Dendritic cell treated with granulocyte-macrophage colony-stimulating factor and Interleukin-4, amounts not matched to agents 40 ng/mL and 50 ng/mL, for 4 days (primary cell): Measurements from ENCODE around the gene TEX2.
A peak's percentile ranks its signal among the peaks of the same experiment; 100 is the strongest.

Experiments used
- H3K27ac Mint-ChIP-seq: one replicate; pipeline ENCODE4 v1.8.0; 2022; ENCODE audit warnings: mild to moderate bottlenecking, mixed read lengths
- H3K27me3 Mint-ChIP-seq: one replicate; pipeline ENCODE4 v1.8.0; 2022; ENCODE audit warnings: mild to moderate bottlenecking, mixed read lengths
- H3K36me3 Mint-ChIP-seq: one replicate; pipeline ENCODE4 v1.8.0; 2022; ENCODE audit warnings: low read depth, mixed read lengths
- H3K4me1 Mint-ChIP-seq: one replicate; pipeline ENCODE4 v1.8.0; 2022; ENCODE audit warnings: low read depth, mixed read lengths
- H3K4me3 Mint-ChIP-seq: one replicate; pipeline ENCODE4 v1.8.0; 2022; ENCODE audit warnings: mild to moderate bottlenecking, moderate library complexity, mixed read lengths
- H3K9me3 Mint-ChIP-seq: one replicate; pipeline ENCODE4 v1.8.0; 2022; ENCODE audit warnings: mixed read lengths
- intact Hi-C: fragments of 100-400 bp; cut with micrococcal nuclease; formaldehyde crosslinking; loops from one replicate; pipeline ENCODE4 v1.15.0; 2022

TEX2 gene, protein sequence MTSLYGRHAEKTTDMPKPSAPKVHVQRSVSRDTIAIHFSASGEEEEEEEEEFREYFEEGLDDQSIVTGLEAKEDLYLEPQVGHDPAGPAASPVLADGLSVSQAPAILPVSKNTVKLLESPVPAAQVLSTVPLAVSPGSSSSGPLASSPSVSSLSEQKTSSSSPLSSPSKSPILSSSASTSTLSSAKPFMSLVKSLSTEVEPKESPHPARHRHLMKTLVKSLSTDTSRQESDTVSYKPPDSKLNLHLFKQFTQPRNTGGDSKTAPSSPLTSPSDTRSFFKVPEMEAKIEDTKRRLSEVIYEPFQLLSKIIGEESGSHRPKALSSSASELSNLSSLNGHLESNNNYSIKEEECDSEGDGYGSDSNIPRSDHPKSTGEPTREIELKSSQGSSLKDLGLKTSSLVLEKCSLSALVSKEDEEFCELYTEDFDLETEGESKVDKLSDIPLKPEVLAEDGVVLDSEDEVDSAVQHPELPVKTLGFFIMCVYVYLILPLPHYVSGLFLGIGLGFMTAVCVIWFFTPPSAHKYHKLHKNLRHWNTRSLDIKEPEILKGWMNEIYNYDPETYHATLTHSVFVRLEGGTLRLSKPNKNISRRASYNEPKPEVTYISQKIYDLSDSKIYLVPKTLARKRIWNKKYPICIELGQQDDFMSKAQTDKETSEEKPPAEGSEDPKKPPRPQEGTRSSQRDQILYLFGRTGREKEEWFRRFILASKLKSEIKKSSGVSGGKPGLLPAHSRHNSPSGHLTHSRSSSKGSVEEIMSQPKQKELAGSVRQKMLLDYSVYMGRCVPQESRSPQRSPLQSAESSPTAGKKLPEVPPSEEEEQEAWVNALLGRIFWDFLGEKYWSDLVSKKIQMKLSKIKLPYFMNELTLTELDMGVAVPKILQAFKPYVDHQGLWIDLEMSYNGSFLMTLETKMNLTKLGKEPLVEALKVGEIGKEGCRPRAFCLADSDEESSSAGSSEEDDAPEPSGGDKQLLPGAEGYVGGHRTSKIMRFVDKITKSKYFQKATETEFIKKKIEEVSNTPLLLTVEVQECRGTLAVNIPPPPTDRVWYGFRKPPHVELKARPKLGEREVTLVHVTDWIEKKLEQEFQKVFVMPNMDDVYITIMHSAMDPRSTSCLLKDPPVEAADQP

DNA sequence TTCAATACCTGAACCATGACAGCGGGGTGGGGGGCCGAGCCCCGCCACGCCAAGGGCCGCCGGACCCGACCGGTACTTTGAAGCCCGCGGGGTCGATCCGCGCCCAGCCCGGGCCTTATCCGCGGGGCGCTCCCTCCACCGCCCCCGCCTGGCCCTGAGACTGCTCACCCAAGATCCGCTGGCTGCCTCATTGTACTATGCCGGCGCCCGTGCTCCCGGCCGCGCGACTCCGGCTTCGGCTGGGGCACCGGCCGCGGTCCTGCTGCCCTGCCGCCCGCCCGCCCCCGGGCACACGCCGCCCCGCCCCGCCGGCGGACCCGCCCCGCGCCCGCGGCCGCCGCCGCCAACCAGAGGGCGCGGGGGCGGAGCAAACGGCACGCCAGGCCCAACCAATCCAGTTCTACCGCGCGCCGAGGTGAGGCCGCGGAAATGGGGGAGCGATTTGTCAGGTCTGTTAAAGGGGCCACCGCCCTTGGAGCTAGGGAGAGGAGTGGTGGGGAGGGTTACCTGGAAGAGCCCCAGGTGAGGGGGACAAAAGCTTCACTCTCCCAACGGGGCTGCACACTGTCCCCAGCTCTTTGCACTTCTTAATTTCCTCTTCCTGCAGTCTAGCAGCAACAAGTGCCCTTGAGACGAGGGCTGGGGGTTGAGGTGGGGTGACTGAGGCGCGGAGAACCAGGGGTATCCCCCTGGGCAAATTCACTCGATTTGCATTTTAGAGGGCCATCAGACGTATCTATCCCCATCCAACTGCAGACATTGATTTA, at the start of gene TEX2:
TSS of gene TEX2 (minus strand) at position 261 of the 767 bp plus-strand sequence. CDS start 49,043 bp downstream, outside the sequence.
- peaks cover 43% of the 10 kb centered on the region for H3K4me1 Mint-ChIP-seq
- H3K27me3 Mint-ChIP-seq = no peaks in the 10 kb centered on the region

DNA sequence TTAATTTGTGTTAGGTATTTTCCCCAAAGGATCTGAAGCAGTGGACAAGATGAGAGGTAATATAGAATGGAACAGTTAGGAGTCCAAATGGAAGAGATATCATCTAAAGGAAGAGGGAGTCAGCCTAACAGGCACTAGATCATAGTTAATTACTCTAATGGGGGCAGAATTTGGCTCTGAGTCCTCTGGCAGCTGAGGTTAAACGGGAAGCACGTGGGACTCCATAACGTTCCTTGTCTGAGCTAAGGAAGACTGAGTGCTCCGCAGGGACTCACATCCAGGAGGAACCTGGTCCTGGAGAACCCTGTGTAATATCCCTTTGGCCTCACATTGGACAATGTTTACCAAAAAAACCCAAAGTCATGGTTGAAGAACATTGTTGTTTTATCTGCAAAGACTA, 46.6 kb upstream of the TEX2 start:
- Mint-ChIP-seq H3K4me3 (no peak overlapping the region), H3K9me3 (no peaks in the 10 kb centered on the region), H3K36me3 (no peaks in the 10 kb centered on the region), H3K4me1 (peaks cover 4% of the 10 kb centered on the region), H3K27me3 (no peaks in the 10 kb centered on the region), H3K27ac (no peak overlapping the region)
- intact Hi-C loops = no loop called here

More for the DNA sequence above, at the start of gene TEX2:
- intact Hi-C loops = loop anchor here (5.0 kb wide), 1 partner anchor 116 kb away; no protein-coding TSS in a partner anchor
- Mint-ChIP-seq H3K4me3 (peak within 1 kb of the TSS; percentile 96), H3K36me3 (peaks cover 10% of the 10 kb centered on the region), H3K27ac (peak within 1 kb of the TSS; percentile 87), H3K9me3 (no peaks in the 10 kb centered on the region)

DNA sequence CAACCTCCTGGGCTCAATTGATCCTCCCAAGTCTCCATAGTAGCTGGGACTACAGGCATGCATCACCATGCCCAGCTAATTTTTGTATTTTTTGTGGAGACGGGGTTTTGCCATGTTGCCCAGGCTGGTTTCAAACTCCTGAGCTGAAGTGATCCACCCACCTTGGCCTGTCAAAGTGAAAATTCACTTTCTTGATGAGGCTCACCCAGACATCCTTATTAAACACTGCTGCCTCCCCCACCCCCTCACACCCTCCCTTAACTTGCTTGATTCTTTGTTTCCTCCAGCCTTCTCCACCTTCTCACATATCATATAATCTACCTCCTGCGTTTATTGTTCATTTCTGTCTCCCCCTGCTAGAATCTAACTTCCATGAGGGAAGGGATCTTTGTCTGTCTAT, 46.0 kb upstream of the TEX2 start:
- intact Hi-C loops = no loop called here
- Mint-ChIP-seq H3K27ac (no peak overlapping the region), H3K4me3 (no peak overlapping the region), H3K9me3 (no peaks in the 10 kb centered on the region), H3K27me3 (no peaks in the 10 kb centered on the region), H3K4me1 (peaks cover 4% of the 10 kb centered on the region), H3K36me3 (no peaks in the 10 kb centered on the region)

DNA sequence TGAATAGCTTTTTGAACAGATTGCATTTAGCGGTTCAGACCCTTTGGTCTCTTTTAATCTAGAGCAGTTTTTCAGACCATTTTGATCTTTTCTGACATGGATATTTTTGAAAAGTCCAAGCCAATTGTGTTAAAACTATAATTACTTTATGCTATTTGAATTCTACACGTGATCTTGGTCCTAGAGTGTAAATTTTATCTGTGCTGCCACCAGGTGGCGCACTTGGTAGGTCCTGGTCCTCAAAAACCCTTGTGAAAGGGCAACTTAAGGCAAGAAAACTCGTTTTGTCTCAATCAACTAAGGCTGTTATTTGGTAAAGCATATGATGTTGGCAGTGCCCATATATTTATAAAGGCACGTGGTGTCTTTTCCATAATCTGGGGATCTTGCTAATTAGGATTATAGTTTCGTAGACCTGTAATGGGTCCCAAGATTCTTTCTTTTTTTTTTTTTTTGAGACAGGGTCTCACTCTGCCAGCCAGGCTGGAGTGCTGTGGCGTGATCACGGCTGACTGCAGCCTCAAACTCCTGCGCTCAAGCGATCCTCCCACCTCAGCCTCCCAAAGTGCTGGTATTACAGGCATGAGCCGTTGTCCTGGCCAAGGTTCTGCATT, 43.9 kb upstream of the TEX2 start:
- Mint-ChIP-seq H3K36me3 (no peaks in the 10 kb centered on the region), H3K4me1 (peaks cover 17% of the 10 kb centered on the region), H3K27ac (no peak overlapping the region), H3K9me3 (no peaks in the 10 kb centered on the region), H3K4me3 (no peak overlapping the region), H3K27me3 (no peaks in the 10 kb centered on the region)
- intact Hi-C loops = loop anchor here (1.0 kb wide), 1 partner anchor 111 kb away; no protein-coding TSS in a partner anchor

DNA sequence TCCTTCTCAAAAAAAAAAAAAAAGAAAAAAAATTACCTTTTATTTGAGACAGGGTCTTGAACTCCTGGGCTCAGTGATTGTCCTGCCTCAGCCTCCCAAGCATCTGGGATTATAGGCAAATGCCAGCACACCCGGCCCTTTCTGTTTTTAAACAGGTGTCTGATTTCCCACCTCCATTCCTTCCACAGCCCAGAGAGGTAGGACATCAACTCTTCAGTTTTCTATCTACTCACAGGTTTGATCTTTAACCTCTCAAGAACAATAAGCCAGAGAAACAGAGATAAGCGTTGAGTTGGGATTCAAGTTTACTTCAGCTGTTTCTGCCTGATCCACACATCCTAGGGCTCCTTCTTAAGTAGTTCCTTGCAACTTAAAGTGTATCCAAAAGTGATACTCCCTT, 41.5 kb upstream of the TEX2 start:
- Mint-ChIP-seq H3K4me1 (peaks cover 17% of the 10 kb centered on the region), H3K27me3 (peaks cover 1% of the 10 kb centered on the region), H3K27ac (no peak overlapping the region), H3K4me3 (no peak overlapping the region), H3K36me3 (no peaks in the 10 kb centered on the region), H3K9me3 (no peaks in the 10 kb centered on the region)
- intact Hi-C loops = no loop called here

DNA sequence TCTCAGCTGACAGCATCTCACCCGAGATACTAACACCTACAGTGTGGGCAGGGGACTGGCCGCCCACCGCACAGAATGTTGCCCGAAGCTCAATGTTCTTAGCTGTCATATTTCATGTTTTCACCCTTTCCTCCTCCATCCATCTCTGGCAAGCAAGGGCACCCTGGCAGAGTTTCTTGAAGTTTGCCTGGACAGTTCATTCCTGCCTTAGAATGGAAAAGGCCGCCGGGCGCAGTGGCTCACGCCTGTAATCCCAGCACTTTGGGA, 37.6 kb upstream of the TEX2 start:
- intact Hi-C loops = no loop called here
- Mint-ChIP-seq H3K27ac (no peak overlapping the region), H3K36me3 (no peaks in the 10 kb centered on the region), H3K4me3 (no peak overlapping the region), H3K27me3 (peaks cover 1% of the 10 kb centered on the region), H3K9me3 (no peaks in the 10 kb centered on the region), H3K4me1 (peaks cover 13% of the 10 kb centered on the region)

DNA sequence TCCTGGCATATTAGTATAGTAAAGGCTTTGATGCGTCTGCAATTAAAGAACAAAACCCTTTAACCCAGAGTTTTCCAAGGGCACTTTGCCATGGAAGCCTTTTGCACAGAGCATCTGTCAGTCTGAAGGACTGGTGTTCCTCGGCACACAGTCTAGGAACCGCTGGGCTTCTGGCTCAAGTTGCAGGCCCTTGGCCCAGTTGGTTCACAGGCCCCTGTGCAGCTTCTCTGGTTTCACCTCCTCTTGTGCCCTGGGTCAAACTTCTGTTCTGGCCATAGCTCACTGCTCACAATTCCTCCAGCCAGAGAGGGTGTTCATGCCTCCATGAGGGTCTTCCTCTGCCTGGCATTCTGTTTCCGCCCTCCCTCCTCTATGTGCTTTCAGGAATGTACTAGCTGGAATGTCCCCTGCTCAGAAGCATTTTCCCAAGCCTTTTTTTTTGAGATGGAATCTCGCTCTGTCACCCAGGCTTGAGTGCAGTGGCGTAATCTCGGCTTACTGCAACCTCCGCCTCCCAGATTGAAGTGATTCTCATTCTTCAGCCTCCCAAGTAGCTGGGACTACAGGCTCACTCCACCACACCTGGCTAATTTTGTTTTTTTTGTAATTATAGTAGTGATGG, 34.5 kb upstream of the TEX2 start:
- intact Hi-C loops = no loop called here
- H3K4me3 Mint-ChIP-seq = no peak overlapping the region
- H3K4me1 Mint-ChIP-seq = peaks cover 10% of the 10 kb centered on the region
- H3K9me3 Mint-ChIP-seq = no peaks in the 10 kb centered on the region
- no peak overlapping the region for H3K27ac Mint-ChIP-seq
- no peaks in the 10 kb centered on the region for H3K36me3 Mint-ChIP-seq
- H3K27me3 Mint-ChIP-seq = peaks cover 1% of the 10 kb centered on the region

DNA sequence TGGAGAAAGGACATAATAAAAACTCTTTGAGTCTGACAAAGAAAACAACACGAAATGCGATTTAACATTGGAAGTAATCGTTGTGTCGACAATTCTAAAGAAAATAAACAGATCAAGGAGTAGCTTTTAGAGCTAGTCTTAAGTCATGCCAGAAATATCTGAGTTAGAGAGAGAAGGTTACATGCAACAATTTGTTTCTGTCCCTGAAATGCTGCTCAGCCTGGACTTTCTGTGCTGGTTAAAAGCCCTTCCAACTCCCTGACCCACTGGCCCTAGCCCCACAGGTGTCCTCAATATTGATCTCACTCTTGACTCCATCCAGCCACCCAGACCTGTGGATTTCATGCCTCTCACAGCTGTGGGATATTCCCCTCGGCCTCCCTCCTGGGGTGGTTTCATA, 33.2 kb upstream of the TEX2 start:
- intact Hi-C loops = no loop called here
- H3K9me3 Mint-ChIP-seq = peaks cover 5% of the 10 kb centered on the region
- no peak overlapping the region for H3K4me3 Mint-ChIP-seq
- peaks cover 1% of the 10 kb centered on the region for H3K27me3 Mint-ChIP-seq
- H3K4me1 Mint-ChIP-seq = peaks cover 14% of the 10 kb centered on the region
- no peak overlapping the region for H3K27ac Mint-ChIP-seq
- H3K36me3 Mint-ChIP-seq = no peaks in the 10 kb centered on the region

DNA sequence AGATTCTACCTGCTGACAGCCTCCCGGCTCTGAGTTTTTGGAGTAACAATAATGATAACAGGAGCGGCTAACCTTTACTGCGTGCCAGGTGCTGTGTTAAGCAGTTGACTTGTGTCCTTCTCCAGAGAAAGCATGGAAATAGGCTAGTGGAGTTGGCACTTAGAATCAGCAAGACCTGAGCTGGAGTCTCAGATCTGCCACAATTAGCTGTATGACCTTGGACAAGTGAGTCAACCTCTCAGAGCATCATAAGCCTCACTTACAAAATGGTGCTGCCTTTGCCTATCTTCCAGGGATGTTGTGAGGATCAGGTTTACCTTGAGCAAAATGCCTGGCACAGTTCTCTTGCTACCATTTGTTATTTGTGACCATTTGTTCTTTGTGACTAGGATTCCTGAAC, 32.1 kb upstream of the TEX2 start:
- no peak overlapping the region for H3K27ac Mint-ChIP-seq
- H3K9me3 Mint-ChIP-seq = peaks cover 12% of the 10 kb centered on the region
- no peak overlapping the region for H3K4me3 Mint-ChIP-seq
- H3K4me1 Mint-ChIP-seq = peaks cover 14% of the 10 kb centered on the region
- H3K27me3 Mint-ChIP-seq = peaks cover under 1% of the 10 kb centered on the region
- H3K36me3 Mint-ChIP-seq = no peaks in the 10 kb centered on the region
- intact Hi-C loops = no loop called here

DNA sequence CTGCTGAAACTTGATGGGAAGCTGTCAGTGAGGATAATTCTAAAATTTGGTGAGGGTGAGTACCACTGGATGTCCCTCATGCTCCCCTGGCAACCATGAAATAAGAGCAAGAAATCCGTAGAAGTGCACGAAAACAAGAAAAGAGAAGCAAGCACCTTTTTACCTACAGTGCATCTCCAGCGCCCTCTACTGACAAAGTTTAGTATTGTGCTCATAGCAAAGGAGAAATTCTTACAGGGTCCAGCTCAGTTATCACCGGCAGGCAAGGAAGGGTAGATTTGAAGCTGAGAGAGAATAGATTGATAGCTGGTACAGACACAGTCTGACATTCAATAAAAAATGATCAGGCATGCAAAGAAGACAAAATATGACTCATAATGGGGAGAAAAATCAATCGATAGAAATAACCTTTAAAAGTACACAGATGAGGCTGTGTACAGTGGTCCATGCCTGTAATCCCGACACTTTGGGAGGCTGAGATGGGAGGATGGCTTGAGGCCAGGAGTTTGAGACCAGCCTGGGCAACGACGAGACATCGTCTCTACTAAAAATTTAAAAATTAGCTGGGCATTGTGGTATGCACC, 28.3 kb upstream of the TEX2 start:
- no peak overlapping the region for H3K4me3 Mint-ChIP-seq

DNA sequence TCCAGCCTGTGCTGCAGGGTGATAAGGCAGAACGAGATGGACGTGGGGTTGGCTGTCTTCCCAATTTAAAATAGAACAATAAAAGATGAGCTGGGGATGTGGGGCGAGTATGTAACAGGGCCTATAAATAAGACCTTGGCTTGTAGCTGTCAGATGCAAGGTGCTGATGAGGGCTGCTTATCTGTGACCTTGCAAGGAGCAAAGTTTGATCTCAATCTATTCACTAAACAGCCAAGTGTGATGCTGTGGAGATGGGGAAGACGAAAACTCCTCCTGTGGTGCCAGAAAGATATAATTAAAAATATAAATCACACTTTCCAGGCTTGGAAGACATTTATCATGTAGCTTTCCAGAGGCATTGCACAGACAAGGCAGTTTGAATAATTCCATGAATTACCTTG, 26.7 kb upstream of the TEX2 start:
- H3K9me3 Mint-ChIP-seq = peaks cover 12% of the 10 kb centered on the region
- intact Hi-C loops = no loop called here
- peak overlapping the region; percentile 33 for H3K27ac Mint-ChIP-seq
- no peak overlapping the region for H3K4me3 Mint-ChIP-seq
- H3K36me3 Mint-ChIP-seq = no peaks in the 10 kb centered on the region
- peaks cover 30% of the 10 kb centered on the region for H3K4me1 Mint-ChIP-seq
- H3K27me3 Mint-ChIP-seq = no peaks in the 10 kb centered on the region

More for the DNA sequence above, 28.3 kb upstream of the TEX2 start:
- H3K36me3 Mint-ChIP-seq = no peaks in the 10 kb centered on the region
- no peaks in the 10 kb centered on the region for H3K27me3 Mint-ChIP-seq
- peaks cover 29% of the 10 kb centered on the region for H3K4me1 Mint-ChIP-seq
- H3K9me3 Mint-ChIP-seq = peaks cover 12% of the 10 kb centered on the region
- no peak overlapping the region for H3K27ac Mint-ChIP-seq
- intact Hi-C loops = no loop called here

DNA sequence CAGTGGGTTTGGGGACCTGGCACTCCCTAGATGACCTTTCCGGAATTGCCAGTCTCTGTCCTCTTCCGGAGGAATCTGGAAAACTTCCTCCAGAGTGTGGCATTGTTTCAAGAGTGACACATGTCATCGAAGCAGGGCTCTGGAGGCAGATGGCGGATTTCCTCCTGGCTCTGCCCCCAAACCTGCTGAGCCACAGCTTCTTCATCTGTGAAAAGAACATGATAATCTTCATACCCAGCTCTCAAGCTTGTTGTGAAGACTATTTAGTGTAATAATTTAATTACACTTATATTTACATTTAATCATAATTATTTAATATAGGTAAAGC, 19.7 kb upstream of the TEX2 start:
- Mint-ChIP-seq H3K27me3 (no peaks in the 10 kb centered on the region), H3K4me1 (peaks cover 31% of the 10 kb centered on the region), H3K27ac (no peak overlapping the region), H3K36me3 (no peaks in the 10 kb centered on the region), H3K9me3 (no peaks in the 10 kb centered on the region), H3K4me3 (no peak overlapping the region)
- intact Hi-C loops = loop anchor here (2.0 to 5.0 kb wide), 2 partner anchors 136 to 150 kb away; partner anchors contain the start of gene ERN1
